DMS153 (cell line): ENCODE results near the gene ST8SIA4.
"Not testable (repeated sequence)": the region's sequence is repeated elsewhere in the genome, so short reads cannot be mapped to it uniquely, and the experiment has no call there.

Experiments
- DNase-seq: peaks from one replicate; lab custom pipeline; 2025; lab: John Stamatoyannopoulos, UW

Gene ST8SIA4

DNA sequence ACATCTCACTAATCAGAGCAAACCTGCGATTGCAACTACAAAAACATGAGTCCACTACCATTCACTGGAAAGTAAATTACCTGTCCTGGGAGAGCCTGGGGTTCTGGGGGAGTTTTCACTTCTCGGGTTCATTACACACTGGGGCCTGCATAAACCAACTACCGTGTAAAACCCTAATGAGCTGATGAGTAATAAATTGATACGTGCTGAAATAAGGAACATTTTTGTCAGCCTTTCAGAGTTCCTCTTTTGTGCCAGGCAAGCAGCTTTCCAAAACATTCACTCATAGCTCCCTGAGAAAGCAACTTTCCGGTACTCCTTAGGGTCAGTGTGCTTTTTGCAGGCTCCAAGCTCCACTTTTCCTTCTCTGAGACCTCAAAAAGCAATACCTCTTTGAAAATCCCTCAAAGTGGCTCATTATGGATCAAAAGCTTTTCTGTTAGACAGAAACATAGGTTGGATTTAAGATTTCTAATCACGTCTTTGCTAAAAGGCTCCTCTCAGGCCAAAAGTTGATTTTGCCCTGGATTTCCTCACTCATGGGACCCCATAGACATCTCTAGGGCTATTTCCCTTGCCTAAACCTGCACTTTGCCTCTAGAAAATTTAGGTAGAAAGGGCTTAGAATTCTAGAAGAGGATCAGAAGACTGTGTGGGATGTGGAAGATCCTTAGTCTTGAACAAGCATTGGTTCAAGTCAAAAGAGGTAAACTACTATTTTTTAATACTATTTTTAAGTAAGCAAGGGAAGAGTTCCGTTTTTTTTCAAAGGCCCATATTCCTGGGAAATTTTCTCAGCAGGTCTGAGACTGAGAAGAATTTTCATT, 74.8 kb downstream of the ST8SIA4 start:
- no peak for DNase-seq

DNA sequence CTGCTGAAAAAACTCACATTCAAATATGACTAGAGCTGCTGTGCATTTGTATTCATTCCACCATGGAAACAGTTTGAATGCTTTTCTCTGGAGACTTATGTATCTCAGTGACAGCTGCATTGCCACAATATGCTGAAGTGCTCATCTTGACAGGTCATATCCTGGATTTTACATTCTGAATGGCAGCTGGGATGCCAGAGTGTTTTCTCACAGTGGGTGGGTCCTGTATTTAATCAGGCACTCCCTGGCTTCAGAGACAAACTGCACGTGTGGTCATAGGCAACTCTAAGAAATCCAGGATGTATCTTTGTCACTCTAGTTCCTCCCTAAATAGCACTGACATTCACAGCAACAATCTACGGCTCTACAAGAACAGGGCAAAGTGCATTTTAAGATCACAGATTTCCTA, 75.6 kb downstream of the ST8SIA4 start:
- peak; percentile 88 for DNase-seq

DNA sequence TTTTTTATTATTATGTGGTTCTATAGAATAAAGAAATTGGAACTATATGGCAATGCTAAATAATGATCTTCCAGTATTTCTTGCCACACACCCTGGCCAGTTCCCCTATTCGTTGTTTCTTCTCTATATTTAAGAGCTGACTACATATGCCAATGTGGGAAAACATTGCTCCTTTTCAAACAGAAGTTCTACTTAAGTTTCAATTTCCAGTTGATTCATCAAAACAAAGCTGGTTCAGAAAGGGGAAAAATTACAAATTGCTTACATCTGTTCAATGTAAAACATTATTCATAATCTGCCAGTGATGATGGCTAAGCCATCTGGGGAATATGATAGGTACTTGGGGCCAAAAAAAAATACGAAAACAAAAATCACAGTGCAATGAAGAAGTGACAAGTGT, 76.9 kb downstream of the ST8SIA4 start:
- no peak for DNase-seq

DNA sequence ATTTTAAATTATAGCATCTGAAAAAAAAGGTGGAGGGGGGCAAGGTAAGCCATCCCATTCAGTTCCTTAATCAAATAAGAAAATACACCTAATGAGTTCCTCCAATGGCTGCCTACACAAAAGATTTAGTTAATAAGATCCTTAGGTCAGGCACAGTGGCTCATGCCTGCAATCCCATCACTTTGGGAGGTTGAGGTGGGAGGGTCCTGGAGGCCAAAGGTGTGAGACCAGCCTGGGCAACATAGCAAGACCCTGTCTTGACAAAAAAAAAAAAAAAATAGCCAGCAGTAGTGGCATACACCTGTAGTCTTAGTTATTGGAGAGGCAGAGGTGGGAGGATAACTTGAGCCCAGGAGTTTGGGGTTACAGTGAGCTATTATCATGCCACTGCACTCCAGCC, 78.4 kb downstream of the ST8SIA4 start:
- no peak for DNase-seq

DNA sequence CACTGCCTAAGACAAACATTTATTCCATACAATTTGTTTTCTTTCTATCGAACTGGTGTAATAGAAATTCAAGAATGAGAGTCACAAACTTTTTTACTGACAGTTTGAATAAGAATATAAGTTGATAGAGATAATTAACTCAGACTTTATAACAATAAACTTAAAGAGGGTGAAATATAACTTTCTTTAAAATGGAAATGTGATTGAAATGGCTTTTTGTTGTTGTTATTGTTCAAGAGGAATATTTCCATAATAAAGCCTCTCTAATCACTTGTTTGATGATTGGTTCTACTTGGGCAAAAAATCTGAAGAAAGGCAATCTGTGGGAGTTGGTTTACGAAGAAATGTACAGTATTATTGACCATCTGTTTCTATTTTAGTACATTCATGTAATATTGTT, 79.3 kb downstream of the ST8SIA4 start:
- no peak for DNase-seq

DNA sequence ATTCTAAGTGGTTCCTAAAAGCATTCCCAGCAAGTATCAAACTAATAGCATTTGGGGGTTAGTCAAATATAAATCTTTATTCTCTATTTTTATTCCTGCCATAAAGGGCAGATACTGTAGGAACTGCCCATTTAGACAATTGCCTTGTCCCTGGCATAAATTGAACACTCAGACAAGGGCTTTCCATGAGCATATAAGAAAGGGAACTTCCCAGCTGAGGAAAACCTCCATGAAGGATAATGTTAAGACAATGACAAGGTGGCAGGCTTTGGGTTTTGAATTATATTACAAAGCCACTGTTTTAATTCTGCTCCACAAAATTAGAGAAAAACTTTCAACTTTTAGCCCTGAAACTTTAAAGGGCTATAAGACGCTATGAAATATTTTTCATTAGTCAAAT, 81.3 kb downstream of the ST8SIA4 start:
- DNase-seq: no peak

DNA sequence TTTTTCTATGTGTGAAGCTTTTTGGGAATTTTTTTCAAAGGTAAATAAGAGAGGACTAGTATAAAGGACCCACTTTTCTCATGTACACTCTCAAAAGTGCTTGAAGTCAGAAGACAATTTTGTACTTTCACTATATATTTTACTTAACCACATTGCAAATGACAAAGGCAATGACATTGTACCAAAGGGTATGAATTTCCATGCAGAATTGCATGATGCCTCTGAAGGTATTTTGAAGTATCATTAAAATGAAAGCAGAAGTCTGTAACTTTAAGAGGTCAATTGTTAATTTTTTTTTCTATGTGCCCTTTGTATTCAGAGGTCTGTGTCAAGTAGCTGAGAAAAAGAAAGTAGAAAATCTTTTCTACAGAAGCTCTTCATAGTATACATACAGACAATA, 84.7 kb downstream of the ST8SIA4 start:
- no peak for DNase-seq

DNA sequence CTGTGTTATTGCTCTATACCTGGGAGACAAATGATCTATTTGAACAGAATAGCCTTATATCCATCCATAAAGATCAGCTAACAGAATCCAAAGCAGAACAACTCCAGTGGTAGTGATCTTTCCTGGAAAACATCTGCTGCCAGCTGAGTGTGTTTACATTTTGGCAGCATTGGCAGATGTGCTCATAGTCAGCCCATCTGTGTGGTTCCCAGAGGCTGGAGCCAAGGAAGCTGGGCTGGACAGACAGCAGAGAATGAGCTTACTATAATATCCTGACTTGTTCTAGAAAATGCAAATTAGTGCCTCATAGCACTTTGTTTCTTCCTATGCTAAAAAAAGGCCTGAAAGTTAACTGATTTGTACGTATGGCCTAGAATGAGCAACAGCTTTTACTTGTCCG, 99.7 kb downstream of the ST8SIA4 start:
- DNase-seq: no peak

DNA sequence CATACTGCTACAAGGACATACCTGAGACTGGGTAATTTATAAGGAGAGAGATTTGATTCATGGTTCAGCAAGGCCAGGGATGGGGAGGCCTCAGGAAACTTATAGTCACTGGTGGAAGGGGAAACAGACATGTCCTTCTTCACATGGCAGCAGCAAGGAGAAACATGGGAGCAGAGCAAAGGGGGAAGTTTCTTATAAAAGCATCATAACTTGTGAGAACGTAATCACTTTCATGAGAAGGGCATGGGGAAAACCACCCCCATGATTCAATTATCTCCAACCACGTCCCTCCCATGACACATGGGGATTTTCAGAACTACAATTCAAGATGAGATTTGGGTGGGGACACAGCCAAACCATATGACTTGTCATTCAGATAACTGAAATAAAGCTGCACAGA, 100.9 kb downstream of the ST8SIA4 start:
- no peak for DNase-seq

DNA sequence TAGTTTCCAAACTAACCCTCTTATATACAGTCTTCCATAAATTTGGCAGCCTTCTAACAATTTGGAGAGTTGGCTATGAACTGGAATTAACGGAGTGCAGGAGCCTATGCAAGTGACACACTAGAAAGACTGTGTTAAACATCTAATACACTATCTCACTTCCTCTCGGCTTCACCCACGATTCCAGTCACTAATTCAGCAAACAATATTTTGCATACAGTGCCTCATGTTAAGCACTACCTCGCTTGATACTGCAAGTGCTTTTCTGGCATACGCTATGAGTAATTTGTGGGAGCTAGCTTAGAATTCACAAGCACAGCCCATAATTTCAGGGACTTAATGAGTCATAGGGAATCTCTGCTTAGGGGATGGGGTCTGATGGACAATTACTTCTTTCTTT, 102.5 kb downstream of the ST8SIA4 start:
- DNase-seq: no peak

DNA sequence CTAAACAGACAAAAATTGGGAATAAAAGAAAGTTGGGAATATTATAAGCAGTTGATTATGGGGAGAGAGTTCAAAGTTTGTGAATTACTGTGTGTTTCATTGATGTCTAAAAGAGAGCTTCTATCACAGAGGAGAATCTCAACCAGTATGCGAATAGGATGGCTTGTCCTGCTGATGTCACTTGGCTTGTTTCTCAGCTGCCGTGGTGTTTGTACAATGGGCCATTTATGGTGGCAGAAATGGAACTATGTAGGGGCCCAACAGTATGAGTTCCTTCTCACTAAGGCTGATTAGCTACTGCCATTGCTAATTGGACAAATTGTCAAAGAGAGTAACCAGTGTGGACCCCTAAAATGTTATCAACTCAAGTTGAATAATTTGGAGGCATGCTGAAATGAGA, 103.9 kb downstream of the ST8SIA4 start:
- DNase-seq: no peak

DNA sequence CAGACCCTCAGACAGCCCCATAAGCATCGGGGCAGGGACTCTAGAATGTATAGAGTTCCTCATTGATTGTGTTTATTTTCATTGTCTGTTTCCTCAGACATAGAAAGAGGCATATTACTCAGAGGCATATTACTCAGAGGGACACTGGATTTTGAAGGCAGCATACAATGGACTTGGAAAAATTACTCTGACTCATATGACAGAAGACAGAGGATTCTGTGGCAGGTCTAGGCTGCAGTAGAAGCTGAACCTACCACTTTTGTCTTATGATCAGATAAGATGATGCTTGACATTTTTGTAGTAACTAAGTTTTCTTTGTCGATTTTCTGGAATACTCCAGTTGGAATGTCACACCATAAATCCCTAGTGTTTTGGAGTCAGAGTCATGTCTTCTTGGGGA, 105.2 kb downstream of the ST8SIA4 start:
- DNase-seq: no peak

DNA sequence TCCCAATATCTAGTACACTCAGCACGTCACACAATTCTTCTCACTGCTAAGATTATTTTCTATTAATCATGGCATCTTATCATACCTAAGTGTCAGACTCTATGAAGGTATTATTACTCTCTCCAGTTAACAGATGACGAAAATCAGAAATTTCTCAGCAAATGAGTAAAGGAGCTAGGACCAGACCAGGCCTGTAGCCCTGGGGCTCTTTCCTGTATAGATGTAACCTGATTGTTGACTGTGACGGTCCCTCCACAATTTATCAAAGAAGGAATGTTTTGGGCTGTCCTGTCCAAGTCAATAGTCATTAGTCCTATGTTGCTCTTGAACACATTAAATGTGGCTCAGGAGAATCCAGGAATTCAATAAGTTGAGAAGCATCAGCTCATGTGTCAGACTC, 106.2 kb downstream of the ST8SIA4 start:
- no peak for DNase-seq

DNA sequence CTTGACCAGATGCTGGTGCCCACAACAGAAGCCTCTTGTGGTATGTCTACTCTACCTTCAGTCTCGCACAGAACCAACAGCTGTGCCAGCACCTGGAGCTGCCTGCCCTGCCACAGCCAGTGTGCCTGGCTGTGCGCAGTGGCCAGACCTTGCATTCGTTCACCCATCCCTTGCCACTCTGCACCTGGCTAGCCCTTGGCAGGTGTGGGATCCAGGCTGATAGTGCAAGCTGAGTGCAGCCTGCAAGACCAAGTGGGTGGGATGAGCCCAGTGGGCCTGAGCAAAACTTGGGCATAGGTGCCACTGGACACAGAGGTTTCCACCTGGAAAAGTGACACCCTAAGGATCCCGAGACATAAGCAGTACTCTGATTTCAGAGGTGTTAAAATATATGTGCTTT, 108.2 kb downstream of the ST8SIA4 start:
- no peak for DNase-seq

DNA sequence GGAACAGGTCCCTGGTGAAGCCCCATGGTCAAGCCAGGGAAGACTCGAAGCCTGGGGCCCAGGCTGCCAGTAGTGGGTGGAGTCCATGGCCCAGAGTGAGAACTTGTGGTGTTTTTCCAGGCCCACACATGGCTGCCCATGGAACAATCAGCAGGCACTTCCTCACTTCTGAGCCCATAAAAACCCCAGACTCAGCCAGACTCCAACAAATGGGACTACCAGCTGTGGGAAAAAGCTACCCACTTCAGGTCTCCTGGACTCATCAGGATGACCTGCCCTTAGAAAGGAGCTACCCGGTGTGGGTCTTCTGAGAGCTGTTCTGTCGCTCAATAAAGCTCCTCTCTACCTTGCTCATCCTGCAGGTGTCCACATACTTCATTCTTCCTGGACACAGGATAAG, 108.9 kb downstream of the ST8SIA4 start:
- no peak for DNase-seq

DNA sequence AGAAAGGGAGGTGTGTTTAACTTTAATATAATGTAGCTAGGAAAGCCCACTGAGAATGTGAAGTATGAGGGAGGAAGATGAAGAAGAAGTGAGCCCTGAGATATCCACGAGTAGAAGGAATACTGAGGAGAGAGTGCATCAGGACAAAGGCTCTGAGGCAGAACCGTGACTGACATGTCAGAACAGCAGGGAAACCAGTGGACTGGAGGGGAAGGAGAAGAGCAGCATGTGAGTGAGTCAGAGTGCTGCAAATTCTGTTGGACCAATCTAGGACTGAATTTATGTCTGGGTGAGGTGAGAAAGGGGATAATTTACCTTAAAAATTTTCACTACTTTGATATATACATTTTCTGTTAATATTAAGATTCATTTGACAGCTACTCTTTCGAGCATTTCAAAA, 110.3 kb downstream of the ST8SIA4 start:
- DNase-seq: no peak

DNA sequence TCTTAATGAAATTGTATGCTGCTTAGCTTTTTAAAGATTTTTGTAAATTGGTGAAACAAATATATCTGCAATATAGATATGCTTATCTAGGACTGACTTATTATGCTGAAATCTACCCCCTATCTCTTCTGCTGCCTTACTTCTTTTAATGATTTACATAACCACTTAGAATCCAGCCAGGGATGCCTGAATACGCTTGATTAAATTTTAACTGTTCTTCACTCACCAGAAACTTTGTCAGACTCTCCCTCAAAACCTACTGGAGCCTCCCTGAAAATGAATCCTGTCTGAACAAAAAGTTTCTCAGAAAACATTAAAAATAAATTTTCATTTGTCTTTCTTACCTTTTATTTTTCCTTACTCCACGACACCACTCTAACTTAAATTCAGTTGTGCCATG, 111.7 kb downstream of the ST8SIA4 start:
- no peak for DNase-seq

DNA sequence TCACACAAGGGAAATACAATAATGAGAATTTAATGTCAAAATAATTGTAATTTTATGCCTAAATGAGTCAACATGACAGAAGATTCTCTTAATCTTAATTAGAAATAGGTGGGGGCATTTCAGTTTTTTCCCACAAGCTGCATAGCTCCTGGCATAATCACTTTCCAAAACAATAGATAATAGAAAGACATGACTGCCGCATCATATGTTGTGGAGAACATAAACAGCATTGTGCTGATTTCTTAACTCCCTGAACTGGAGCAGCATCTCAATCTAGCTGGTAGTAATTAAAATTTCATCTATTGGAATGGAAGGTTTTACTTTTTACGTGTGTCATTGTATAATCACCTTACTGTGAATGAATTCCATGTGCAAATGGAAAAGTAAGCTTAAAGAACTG, 112.1 kb downstream of the ST8SIA4 start:
- DNase-seq: no peak

DNA sequence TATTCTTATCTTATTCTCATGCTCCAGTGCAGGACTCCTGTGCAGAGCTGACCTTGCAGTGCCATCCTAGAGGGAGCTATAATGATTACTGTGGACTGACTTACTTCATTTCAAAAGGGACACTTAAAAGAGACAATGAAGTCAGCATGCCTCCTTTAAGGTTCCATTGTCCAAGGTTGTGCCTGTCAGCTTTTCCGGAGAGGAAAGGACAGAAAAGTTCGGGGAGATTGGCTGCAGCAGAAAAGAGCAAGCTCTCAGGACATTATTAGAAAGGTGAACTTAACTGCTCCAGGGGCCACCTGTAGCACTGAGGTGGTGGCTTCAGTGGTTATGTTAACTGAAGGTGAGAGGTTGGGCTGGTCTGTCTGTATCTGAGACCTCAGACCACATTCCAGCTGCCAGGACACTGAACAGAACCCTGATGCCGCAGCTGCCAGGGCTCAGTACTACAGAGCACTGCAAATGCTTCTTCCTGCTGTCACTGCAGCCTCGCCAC, 112.9 kb downstream of the ST8SIA4 start:
- DNase-seq: no peak

DNA sequence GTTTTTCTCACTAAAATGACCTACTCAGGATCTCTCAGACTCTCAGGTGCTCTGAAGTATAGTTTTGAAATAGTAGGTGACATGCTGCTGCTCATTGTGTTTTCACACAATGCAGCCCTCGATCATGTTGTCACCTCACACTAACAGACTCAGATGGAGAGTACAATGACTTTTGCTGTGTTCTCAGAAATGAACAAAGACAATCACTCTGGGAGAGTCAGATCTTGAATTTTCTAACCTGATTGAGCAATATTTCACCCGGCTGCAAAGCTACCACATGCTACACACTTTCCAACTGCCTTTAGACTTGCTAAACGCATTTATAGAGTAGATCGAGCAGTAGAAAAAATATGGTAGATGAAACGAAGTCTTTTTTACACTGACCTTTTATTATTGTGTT, 113.4 kb downstream of the ST8SIA4 start:
- DNase-seq: no peak

DNA sequence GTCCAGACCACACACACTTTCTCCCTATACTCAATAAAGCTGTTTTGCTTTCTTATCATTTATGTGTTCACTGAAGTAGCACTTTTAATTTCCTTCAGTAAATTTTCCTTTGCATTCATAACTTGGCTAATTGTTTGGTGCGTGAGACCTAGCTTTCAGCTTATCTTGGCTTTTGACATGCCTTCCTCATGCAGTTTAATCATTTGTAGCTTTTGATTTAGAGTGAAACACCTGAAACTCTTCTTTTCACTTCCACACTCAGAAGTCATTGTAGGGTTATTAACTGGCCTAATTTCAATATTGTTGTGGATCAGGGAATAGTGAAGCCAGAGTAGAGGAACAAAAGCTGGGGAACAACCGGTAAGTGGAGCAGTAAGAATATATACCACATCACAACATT, 114.7 kb downstream of the ST8SIA4 start:
- no peak for DNase-seq

DNA sequence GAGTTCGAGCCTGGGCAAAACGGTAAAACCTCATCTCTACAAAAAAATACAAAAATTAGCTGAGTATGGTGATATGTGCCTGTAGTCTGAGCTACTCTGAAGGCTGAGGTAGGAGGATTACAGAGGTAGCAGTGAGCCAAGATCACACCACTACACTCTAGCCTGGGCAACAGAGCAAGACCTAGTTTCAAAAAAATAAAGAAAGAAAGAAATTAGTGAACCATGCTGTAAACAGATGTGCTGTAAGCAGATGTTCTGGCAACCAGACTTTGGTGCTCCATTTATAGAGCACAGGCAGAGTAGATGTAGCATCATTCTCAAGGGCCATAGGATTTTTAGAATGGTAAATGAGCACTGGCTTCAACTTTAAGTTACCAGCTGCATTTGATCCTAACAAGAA, 115.4 kb downstream of the ST8SIA4 start:
- DNase-seq: no peak

DNA sequence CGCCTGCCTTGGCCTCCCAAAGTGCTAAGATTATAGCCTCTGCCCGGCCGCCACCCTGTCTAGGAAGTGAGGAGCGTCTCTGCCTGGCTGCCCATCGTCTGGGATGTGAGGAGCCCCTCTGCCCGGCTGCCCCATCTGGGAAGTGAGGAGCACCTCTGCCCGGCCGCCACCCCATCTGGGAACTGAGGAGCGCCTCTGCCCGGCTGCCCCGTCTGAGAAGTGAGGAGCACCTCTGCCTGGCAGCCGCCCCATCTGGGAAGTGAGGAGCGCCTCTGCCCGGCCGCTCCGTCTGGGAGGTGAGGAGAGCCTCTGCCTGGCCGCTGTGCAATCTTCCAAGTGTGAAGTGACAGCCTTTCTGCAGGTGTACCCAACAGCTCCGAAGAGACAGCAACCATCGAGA, 117.5 kb downstream of the ST8SIA4 start:
- DNase-seq: not testable (repeated sequence)

DNA sequence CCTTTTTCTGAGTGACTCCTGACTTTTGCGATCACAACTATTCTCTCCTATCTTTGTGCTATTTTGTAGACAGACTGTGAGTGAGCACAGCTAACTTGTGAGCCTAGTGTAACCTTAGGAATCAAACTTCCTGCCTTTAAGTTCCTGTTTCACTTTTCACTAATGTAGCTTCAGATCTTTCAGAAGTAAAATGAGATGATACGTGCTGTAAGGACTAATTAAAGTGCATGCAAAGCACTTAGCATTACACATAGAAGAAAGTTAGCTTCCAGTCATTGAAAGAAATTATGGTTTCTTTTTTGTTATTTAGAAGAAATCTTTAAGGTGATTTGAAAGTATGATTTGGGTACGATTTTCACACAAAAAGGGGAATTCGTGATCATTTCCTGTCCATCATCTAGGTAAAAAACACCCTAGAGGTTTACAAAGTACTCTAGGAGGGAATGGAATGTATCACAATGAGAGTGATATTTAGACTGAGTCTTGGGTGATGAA, 122.7 kb downstream of the ST8SIA4 start:
- no peak for DNase-seq
